Measurements from ENCODE around the gene EXOC6B.

- TF ChIP-seq CTCF (IDR thresholded peaks at IDR 0.05; ENCODE audit: low read length) (no peak), EZH2 (optimal IDR thresholded peaks at IDR 0.05; ENCODE audit: low read depth, low read length) (no peak), EZH2phosphoT487 (IDR thresholded peaks at IDR 0.05; ENCODE audit: low read length) (no peak)
Observed at GRCh38 chr2:72148003-72148836, 677.6 kb downstream of the EXOC6B start.

Measured in MM.1S (cell line).